Neural cell (in vitro differentiated cells): ENCODE results near the gene CXCL3. TPM values are rescaled to one million over a fixed set of nuclear protein-coding genes. Genes with fewer than 3 reads are reported as not detected.

Source experiments
- H2AFZ ChIP-seq: fragments of 200-600, 300-800 bp; sonication (generic), shearing (Covaris generic); 2 replicates; pipeline ENCODE4 v1.6.0; 2014; ENCODE audit warnings: low read depth, mild to moderate bottlenecking, antibody characterized with exemption, low read length, moderate library complexity
- H3F3A ChIP-seq: fragments of 200-600 bp; shearing (Covaris generic); 2 replicates; pipeline ENCODE4 v1.6.1; 2016; ENCODE audit warnings: mild to moderate bottlenecking, moderate library complexity, mixed read lengths, antibody characterized with exemption, low read length; ENCODE audit not compliant: insufficient read depth, poor library complexity, severe bottlenecking
- H3K27ac ChIP-seq: fragments of 200-600, 300-800 bp; sonication (generic), shearing (Covaris generic); 2 replicates; pipeline ENCODE4 v1.5.1; 2014; ENCODE audit warnings: mild to moderate bottlenecking, low read length, moderate library complexity
- H3K27me3 ChIP-seq: fragments of 300-800, 200-600 bp; sonication (generic), shearing (Covaris generic); 2 replicates; pipeline ENCODE4 v1.6.0; 2014; ENCODE audit warnings: mild to moderate bottlenecking, low read depth, low read length, moderate library complexity; ENCODE audit not compliant: insufficient read depth
- H3K36me3 ChIP-seq: fragments of 300-800, 200-600 bp; sonication (generic), shearing (Covaris generic); 2 replicates; pipeline ENCODE4 v1.5.1; 2014; ENCODE audit warnings: mild to moderate bottlenecking, antibody characterized with exemption, low read length, moderate library complexity; ENCODE audit not compliant: insufficient read depth
- H3K4me2 ChIP-seq: fragments of 300-800, 200-600 bp; sonication (generic), shearing (Covaris generic); 2 replicates; pipeline ENCODE4 v1.6.0; 2014; ENCODE audit warnings: mild to moderate bottlenecking, low read length
- H3K4me3 ChIP-seq: fragments of 300-800, 200-600 bp; sonication (generic), shearing (Covaris generic); 2 replicates; pipeline ENCODE4 v1.5.1; 2014; ENCODE audit warnings: mild to moderate bottlenecking, low read length, moderate library complexity
- H3K79me2 ChIP-seq: fragments of 200-600 bp; shearing (Covaris generic); replicated peaks from 2 replicates; pipeline ENCODE4 v1.6.0; 2014; ENCODE audit warnings: mild to moderate bottlenecking, low read length, moderate library complexity; ENCODE audit not compliant: insufficient read depth
- H3K9ac ChIP-seq: fragments of 300-800, 200-600 bp; sonication (generic), shearing (Covaris generic); 2 replicates; pipeline ENCODE4 v1.6.1; 2016; ENCODE audit warnings: mild to moderate bottlenecking, low read length, mixed read lengths
- H3K9me2 ChIP-seq: fragments of 200-600 bp; shearing (Covaris generic); 2 replicates; pipeline ENCODE4 v1.6.1; 2016; ENCODE audit warnings: mild to moderate bottlenecking, low read length, mixed read lengths; ENCODE audit not compliant: insufficient read depth
- H3K9me3 ChIP-seq: fragments of 200-600, 300-800 bp; sonication (generic), shearing (Covaris generic); 2 replicates; pipeline ENCODE4 v1.6.1; 2016; ENCODE audit warnings: mild to moderate bottlenecking, mixed run types, low read length, moderate library complexity, mixed read lengths
- H4K20me1 ChIP-seq: fragments of 200-600 bp; shearing (Covaris generic); 2 replicates; pipeline ENCODE4 v1.6.1; 2016; ENCODE audit warnings: mild to moderate bottlenecking, mixed run types; ENCODE audit not compliant: insufficient read depth
- EP300 ChIP-seq: fragments of 450-650 bp; conservative IDR thresholded peaks from 2 replicates; pipeline ENCODE4 v1.6.1; 2014; ENCODE audit warnings: antibody characterized with exemption, mild to moderate bottlenecking, moderate library complexity; ENCODE audit not compliant: poor library complexity, severe bottlenecking
- EZH2 ChIP-seq: fragments of 200-600, 300-800 bp; shearing (Covaris generic), sonication (generic); IDR thresholded peaks from 2 replicates; pipeline ENCODE4 v1.6.1; 2014; ENCODE audit warnings: antibody characterized with exemption, low read length, borderline replicate concordance, mild to moderate bottlenecking; ENCODE audit not compliant: insufficient read depth, poor library complexity, severe bottlenecking
- MXI1 ChIP-seq: fragments of 450-650 bp; conservative IDR thresholded peaks from 2 replicates; pipeline ENCODE4 v1.6.1; 2014; ENCODE audit warnings: antibody characterized with exemption, mild to moderate bottlenecking; ENCODE audit not compliant: poor library complexity, severe bottlenecking
- POLR2AphosphoS5 ChIP-seq: IDR thresholded peaks from 2 replicates; pipeline ENCODE4 v1.6.1; 2012
- RAD21 ChIP-seq: fragments of 450-650 bp; conservative IDR thresholded peaks from 2 replicates; pipeline ENCODE4 v1.6.1; 2014; ENCODE audit warnings: antibody characterized with exemption, mild to moderate bottlenecking, moderate library complexity
- SMC3 ChIP-seq: fragments of 450-650 bp; conservative IDR thresholded peaks from 2 replicates; pipeline ENCODE4 v1.6.1; 2014; ENCODE audit warnings: antibody characterized with exemption, mild to moderate bottlenecking, moderate library complexity; ENCODE audit not compliant: poor library complexity
- TAF1 ChIP-seq: IDR thresholded peaks from 2 replicates; pipeline ENCODE4 v1.6.1; 2012; ENCODE audit warnings: low read depth
- polyA plus RNA-seq: library from polyadenylated mRNA; depleted of rRNA; stranded (reverse); fragments of >200 nt; gene quantifications from 2 replicates; pipeline ENCODE4 v1.2.3, GENCODE V29; 2014
- TF ChIP-seq, protein P1 (sequence below): fragments of 450-650 bp; IDR thresholded peaks from 2 replicates; pipeline ENCODE4 v1.5.1; 2014; ENCODE audit warnings: antibody characterized with exemption, mild to moderate bottlenecking, moderate library complexity; ENCODE audit not compliant: poor library complexity, severe bottlenecking
- TF ChIP-seq, protein P2 (sequence below): IDR thresholded peaks from 2 replicates; pipeline ENCODE4 v1.6.1; 2012; ENCODE audit warnings: borderline replicate concordance

Gene CXCL3
- polyA plus RNA-seq, 1 donor from 2014 or later = not detected

DNA sequence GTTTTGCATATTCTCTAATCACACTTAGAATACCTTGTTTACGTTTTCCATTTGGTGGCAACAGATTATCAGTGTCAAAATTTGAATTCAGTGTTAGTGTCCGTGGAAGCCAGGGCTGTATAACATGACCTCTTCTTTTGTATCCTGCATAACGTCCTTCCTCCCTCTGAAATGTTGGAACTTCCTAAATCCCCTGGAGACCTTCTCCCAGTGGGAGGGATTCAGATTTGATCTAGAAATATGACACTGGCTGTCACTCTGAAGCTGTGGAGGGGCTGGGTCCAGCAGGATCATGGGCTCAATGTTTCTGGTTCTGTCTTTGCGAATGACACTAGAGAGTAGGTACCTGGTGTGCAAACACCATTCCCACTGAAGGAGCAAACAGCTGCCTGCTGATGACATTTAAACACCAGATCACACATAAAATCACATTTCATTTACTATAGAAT is 850 bp upstream of the CXCL3 start:
- Histone ChIP-seq H3K4me3 (peak overlapping the region; percentile 73), H3K4me2 (no peak overlapping the region), H3K9me2 (no peaks in the 10 kb centered on the region), H3K27me3 (peaks cover 25% of the 10 kb centered on the region), H3K36me3 (no peaks in the 10 kb centered on the region), H2AFZ (no peak overlapping the region), H3F3A (no peaks in the 10 kb centered on the region), H3K27ac (no peak overlapping the region), H4K20me1 (no peaks in the 10 kb centered on the region), H3K79me2 (no peaks in the 10 kb centered on the region), H3K9ac (no peak overlapping the region), H3K9me3 (no peaks in the 10 kb centered on the region)
- TF ChIP-seq POLR2AphosphoS5 (no peak), TAF1 (no peak)

DNA sequence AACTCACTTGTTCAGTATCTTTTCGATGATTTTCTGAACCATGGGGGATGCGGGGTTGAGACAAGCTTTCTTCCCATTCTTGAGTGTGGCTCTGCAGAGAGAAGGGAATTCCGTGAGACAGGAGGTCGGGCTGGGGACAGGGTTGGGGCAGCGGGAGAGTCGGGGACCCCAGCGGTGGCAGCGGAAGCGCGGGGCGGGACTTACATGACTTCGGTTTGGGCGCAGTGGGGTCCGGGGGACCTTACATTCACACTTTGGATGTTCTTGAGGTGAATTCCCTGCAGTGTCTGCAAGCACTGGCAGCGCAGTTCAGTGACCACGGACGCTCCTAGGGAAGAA is 434 bp downstream of the CXCL3 start:
- peak overlapping the region; percentile 73 for H3K4me3 ChIP-seq
- H4K20me1 ChIP-seq = no peaks in the 10 kb centered on the region
- no peak overlapping the region for H3K27ac ChIP-seq
- H3F3A ChIP-seq = no peaks in the 10 kb centered on the region
- no peak overlapping the region for H2AFZ ChIP-seq
- no peaks in the 10 kb centered on the region for H3K79me2 ChIP-seq
- no peak overlapping the region for H3K9ac ChIP-seq
- no peaks in the 10 kb centered on the region for H3K9me2 ChIP-seq
- H3K27me3 ChIP-seq = peaks cover 25% of the 10 kb centered on the region
- no peaks in the 10 kb centered on the region for H3K36me3 ChIP-seq
- H3K9me3 ChIP-seq = no peaks in the 10 kb centered on the region
- peak overlapping the region; percentile 77 for H3K4me2 ChIP-seq
- TF ChIP-seq EZH2 (no peak), SMC3 (no peak), EP300 (no peak), MXI1 (no peak), TAF1 (no peak), POLR2AphosphoS5 (no peak), RAD21 (no peak)
- TF ChIP-seq, protein P1, sequence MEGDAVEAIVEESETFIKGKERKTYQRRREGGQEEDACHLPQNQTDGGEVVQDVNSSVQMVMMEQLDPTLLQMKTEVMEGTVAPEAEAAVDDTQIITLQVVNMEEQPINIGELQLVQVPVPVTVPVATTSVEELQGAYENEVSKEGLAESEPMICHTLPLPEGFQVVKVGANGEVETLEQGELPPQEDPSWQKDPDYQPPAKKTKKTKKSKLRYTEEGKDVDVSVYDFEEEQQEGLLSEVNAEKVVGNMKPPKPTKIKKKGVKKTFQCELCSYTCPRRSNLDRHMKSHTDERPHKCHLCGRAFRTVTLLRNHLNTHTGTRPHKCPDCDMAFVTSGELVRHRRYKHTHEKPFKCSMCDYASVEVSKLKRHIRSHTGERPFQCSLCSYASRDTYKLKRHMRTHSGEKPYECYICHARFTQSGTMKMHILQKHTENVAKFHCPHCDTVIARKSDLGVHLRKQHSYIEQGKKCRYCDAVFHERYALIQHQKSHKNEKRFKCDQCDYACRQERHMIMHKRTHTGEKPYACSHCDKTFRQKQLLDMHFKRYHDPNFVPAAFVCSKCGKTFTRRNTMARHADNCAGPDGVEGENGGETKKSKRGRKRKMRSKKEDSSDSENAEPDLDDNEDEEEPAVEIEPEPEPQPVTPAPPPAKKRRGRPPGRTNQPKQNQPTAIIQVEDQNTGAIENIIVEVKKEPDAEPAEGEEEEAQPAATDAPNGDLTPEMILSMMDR = no peak
- TF ChIP-seq, protein P2, sequence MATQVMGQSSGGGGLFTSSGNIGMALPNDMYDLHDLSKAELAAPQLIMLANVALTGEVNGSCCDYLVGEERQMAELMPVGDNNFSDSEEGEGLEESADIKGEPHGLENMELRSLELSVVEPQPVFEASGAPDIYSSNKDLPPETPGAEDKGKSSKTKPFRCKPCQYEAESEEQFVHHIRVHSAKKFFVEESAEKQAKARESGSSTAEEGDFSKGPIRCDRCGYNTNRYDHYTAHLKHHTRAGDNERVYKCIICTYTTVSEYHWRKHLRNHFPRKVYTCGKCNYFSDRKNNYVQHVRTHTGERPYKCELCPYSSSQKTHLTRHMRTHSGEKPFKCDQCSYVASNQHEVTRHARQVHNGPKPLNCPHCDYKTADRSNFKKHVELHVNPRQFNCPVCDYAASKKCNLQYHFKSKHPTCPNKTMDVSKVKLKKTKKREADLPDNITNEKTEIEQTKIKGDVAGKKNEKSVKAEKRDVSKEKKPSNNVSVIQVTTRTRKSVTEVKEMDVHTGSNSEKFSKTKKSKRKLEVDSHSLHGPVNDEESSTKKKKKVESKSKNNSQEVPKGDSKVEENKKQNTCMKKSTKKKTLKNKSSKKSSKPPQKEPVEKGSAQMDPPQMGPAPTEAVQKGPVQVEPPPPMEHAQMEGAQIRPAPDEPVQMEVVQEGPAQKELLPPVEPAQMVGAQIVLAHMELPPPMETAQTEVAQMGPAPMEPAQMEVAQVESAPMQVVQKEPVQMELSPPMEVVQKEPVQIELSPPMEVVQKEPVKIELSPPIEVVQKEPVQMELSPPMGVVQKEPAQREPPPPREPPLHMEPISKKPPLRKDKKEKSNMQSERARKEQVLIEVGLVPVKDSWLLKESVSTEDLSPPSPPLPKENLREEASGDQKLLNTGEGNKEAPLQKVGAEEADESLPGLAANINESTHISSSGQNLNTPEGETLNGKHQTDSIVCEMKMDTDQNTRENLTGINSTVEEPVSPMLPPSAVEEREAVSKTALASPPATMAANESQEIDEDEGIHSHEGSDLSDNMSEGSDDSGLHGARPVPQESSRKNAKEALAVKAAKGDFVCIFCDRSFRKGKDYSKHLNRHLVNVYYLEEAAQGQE = no peak
